Natural killer cell (primary cell): ENCODE data around the gene FOXO6. TPM values are rescaled to one million over a fixed set of nuclear protein-coding genes. Genes with fewer than 3 reads are reported as not detected.
A peak's percentile ranks its signal among the peaks of the same experiment; 100 is the strongest.

Experiments used
- ATAC-seq, 3 donors: fragments of 150-1000 bp in 2 of 3; fragments of 200-7000 bp in 1 of 3; cut with Tn5 transposase; 1 replicate in 1 of 3; 2 replicates in 2 of 3; pipeline ENCODE4 v1.10.0; 2021; ENCODE audit warnings: mild to moderate bottlenecking in 2 of 3, moderate library complexity in 2 of 3
- DNase-seq, 2 donors: peaks; one replicate each; pipeline versions ENCODE4 v3.0.0 to v3.0.0-alpha.2; 2013 to 2021; ENCODE audit warnings: mixed read lengths in 1 of 2
- H3K27ac ChIP-seq: one replicate; pipeline ENCODE4 v1.5.1; 2013; ENCODE audit warnings: mild to moderate bottlenecking, low read length
- H3K27me3 ChIP-seq: one replicate; pipeline ENCODE4 v1.6.1; 2013; ENCODE audit warnings: low read length; ENCODE audit not compliant: control insufficient read depth, insufficient read depth
- H3K36me3 ChIP-seq: one replicate; pipeline ENCODE4 v1.6.1; 2013; ENCODE audit warnings: low read length; ENCODE audit not compliant: control insufficient read depth, insufficient read depth
- H3K4me1 ChIP-seq: one replicate; pipeline ENCODE4 v1.6.1; 2013; ENCODE audit warnings: low read length; ENCODE audit not compliant: control insufficient read depth, insufficient read depth
- H3K4me3 ChIP-seq: one replicate; pipeline ENCODE4 v1.5.1; 2013; ENCODE audit warnings: low read length
- H3K9me3 ChIP-seq: one replicate; pipeline ENCODE4 v1.6.1; 2013; ENCODE audit warnings: low read length; ENCODE audit not compliant: control insufficient read depth, insufficient read depth
- H3K27ac Mint-ChIP-seq, 2 donors: one replicate each; pipeline ENCODE4 v1.8.0; 2022; ENCODE audit warnings: mild to moderate bottlenecking in 2 of 2, mixed read lengths in 2 of 2, moderate library complexity in 1 of 2
- H3K27me3 Mint-ChIP-seq, 2 donors: one replicate each; pipeline ENCODE4 v1.8.0; 2022; ENCODE audit warnings: low read depth in 2 of 2, mixed read lengths in 2 of 2
- H3K36me3 Mint-ChIP-seq: one replicate; pipeline ENCODE4 v1.8.0; 2022; ENCODE audit warnings: mixed read lengths
- H3K4me1 Mint-ChIP-seq, 2 donors: one replicate each; pipeline ENCODE4 v1.8.0; 2022; ENCODE audit warnings: mixed read lengths in 2 of 2
- H3K4me3 Mint-ChIP-seq: one replicate; pipeline ENCODE4 v1.8.0; 2022; ENCODE audit warnings: mild to moderate bottlenecking, moderate library complexity, mixed read lengths
- H3K9me3 Mint-ChIP-seq, 2 donors: one replicate each; pipeline ENCODE4 v1.8.0; 2022; ENCODE audit warnings: mixed read lengths in 2 of 2
- CTCF ChIP-seq: fragments of 200-600 bp; IDR thresholded peaks from one replicate; pipeline ENCODE4 v1.8.0; 2022; ENCODE audit warnings: antibody characterized with exemption
- WGBS: methylation state at CpG from one replicate; pipeline ENCODE4 v1.1.7; 2013; ENCODE audit warnings: missing lambda C conversion rate; ENCODE audit not compliant: insufficient coverage; 5-methylcytosine and 5-hydroxymethylcytosine counted together
- intact Hi-C: fragments of 100-400 bp; cut with micrococcal nuclease; formaldehyde crosslinking; loops from one replicate; pipeline ENCODE4 v1.14.2; 2022
- total RNA-seq, 4 donors: library from RNA; stranded (reverse); fragments of 120-200 nt in 1 of 4; gene quantifications; one replicate each; pipeline versions ENCODE4 v1.2.3 to v1.2.4, GENCODE V29; 2013 to 2022

Gene FOXO6
- total RNA-seq, 3 donors from 2014 or later (not counting 1 experiment from before 2014, with no cell fraction given): 1.2 to 3.3 (median 1.7) TPM

DNA sequence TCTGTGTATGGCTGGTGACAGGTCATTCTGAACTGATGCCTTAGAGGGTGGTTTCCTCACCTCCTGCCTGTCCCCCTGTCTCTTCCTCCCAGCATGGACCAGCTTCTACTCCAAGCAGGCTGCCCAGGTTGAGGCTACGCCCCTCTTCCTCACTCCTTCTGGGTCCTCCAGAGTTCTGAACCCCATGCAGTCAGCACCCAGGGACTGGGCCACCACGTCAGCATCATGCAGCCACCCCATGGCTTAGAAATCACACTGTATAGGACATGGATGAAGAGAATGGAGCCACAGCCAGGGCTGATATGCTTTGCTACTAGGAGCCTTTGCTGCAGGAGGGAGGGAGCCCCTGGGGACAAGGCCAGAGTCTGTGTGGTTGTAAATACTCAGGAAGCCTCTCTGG is 8.3 kb downstream of the FOXO6 start:
- ATAC-seq (no peak), DNase-seq (no peak)
- H3K9me3 ChIP-seq: no peaks in the 10 kb centered on the region
- intact Hi-C loops: no loop called here
- H3K36me3 ChIP-seq: no peaks in the 10 kb centered on the region
- peak overlapping the region in 1 of 2 donors; percentile 21 for H3K27ac Mint-ChIP-seq
- peaks cover 17% of the 10 kb centered on the region for H3K27me3 ChIP-seq
- H3K9me3 Mint-ChIP-seq: no peaks in the 10 kb centered on the region
- H3K27ac ChIP-seq: no peak overlapping the region
- TF ChIP-seq CTCF: no peak
- peaks cover 35 to 38% of the 10 kb centered on the region in 2 donors for H3K27me3 Mint-ChIP-seq
- 88% methylated on average over 2 of the region's 2 CpGs for WGBS
- no peaks in the 10 kb centered on the region for H3K36me3 Mint-ChIP-seq
- H3K4me1 ChIP-seq: peaks cover 17% of the 10 kb centered on the region
- H3K4me3 Mint-ChIP-seq: no peak overlapping the region
- peaks cover 0 to 20% of the 10 kb centered on the region in 2 donors for H3K4me1 Mint-ChIP-seq
- no peak overlapping the region for H3K4me3 ChIP-seq

GRCh38 chr1:41370225-41370624 is 9.0 kb downstream of the FOXO6 start:
- H3K9me3 ChIP-seq: no peaks in the 10 kb centered on the region
- Mint-ChIP-seq H3K27me3 (peaks cover 28 to 32% of the 10 kb centered on the region in 2 donors), H3K27ac (no peak overlapping the region), H3K4me1 (peaks cover 0 to 16% of the 10 kb centered on the region in 2 donors), H3K36me3 (no peaks in the 10 kb centered on the region), H3K9me3 (no peaks in the 10 kb centered on the region), H3K4me3 (no peak overlapping the region)
- intact Hi-C loops: no loop called here
- DNase-seq: no peak
- no peaks in the 10 kb centered on the region for H3K36me3 ChIP-seq
- H3K27ac ChIP-seq: no peak overlapping the region
- TF ChIP-seq CTCF: no peak
- H3K27me3 ChIP-seq: peaks cover 17% of the 10 kb centered on the region
- H3K4me3 ChIP-seq: no peak overlapping the region
- 94% methylated on average over 4 of the region's 4 CpGs for WGBS
- ATAC-seq: no peak
- peaks cover 17% of the 10 kb centered on the region for H3K4me1 ChIP-seq

DNA sequence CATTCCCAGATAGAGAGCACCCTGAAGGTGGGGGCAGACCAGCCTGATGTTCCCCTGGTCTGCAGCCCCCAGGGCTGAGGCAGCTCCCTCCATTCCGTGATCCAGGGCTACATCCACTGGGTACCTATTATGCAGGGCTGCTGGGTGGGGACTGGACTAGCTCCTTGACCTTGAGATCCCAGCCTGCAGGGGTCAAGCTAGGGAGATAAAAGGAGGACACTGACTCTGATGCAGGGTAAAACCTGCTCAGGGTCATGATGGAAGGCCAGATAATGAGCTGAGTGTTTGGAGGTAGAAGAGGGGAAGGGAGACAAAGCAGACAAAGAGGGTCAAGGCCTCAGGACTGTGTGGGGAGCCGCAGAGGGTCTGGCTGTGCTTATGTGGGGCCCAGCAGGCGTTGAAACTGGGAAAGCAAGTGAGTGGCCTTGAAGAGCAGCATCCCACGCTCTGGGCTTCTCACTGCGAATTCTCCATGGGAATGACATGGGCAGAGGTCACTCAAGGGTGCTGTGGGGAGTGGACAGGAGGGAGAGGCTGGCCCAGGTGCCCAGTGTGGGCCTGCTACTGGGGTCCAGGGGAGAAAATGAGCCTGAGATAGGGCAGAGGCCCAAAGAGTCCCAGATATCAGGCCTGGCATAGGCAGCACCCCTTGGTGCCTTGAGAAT is 9.7 kb downstream of the FOXO6 start:
- Histone ChIP-seq H3K27me3 (peaks cover 17% of the 10 kb centered on the region), H3K9me3 (no peaks in the 10 kb centered on the region), H3K36me3 (no peaks in the 10 kb centered on the region), H3K4me3 (no peak overlapping the region), H3K27ac (no peak overlapping the region), H3K4me1 (peaks cover 12% of the 10 kb centered on the region)
- H3K4me1 Mint-ChIP-seq: peaks cover 0 to 10% of the 10 kb centered on the region in 2 donors
- WGBS: 88% methylated on average over 5 of the region's 5 CpGs
- H3K27me3 Mint-ChIP-seq: peaks cover 28 to 29% of the 10 kb centered on the region in 2 donors
- DNase-seq (no peak), ATAC-seq (no peak)
- no peak overlapping the region for H3K27ac Mint-ChIP-seq
- TF ChIP-seq CTCF: no peak
- intact Hi-C loops: no loop called here
- H3K9me3 Mint-ChIP-seq: no peaks in the 10 kb centered on the region
- H3K4me3 Mint-ChIP-seq: no peak overlapping the region
- H3K36me3 Mint-ChIP-seq: no peaks in the 10 kb centered on the region
